NCI-H526 treated with DMSO at 0.1 percent for 48 hours (cell line): Measurements from ENCODE around the gene SPINK14.
A peak's percentile ranks its signal among the peaks of the same experiment; 100 is the strongest.

Source experiments
- DNase-seq: peaks from one replicate; lab custom pipeline; 2025; lab: John Stamatoyannopoulos, UW

SPINK14 gene

DNA sequence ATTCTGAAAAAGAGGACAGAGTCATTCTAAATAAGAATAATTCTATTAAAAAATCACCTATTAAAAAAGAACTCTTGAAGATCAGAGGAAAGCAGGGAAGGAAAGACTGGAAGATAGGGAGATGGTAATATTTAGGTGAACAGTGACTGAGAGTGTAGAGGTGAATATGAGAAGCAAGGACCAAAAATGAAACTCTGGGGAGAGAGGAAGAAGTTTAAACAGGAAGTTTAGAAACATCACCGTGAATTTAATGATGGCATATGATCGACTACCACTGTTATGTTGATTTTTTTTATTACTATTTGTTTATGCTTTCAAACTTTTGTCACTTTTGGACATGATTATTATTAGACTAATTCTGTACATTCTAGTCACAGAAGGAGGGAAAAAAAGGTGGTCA, 32.8 kb downstream of the SPINK14 start:
- DNase-seq: no peak

DNA sequence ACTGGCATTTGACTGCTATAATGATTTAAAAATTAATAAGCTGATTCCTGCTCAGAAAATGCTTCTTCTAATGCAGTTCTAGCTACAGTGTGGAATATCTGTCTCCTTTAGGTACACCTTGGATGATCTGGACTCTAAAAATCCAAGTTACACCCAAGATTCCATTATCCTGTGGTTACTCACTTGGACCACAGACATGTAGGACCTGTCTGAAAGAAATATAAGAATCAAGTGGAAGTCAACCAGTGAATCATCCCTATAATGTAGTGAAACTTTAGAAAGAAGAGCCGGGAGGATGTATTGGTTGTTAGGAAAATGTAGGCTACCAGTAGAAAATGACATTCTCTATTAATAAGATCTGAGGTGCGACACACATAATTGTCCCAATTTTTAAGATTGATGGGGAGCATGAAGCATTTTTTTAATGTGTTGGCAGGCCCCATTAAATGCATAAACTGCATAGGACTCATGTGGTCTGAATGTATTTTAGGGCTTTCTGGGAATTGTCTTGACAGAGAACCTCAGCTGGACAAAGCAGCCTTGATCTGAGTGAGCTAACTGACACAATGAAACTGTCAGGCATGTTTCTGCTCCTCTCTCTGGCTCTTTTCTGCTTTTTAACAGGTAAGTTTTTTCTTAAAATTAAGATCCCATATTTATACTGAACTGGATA, 34.3 kb downstream of the SPINK14 start, which contains the start of gene SPINK6:
Gene SPINK6, plus strand, starts transcription at position 512 of the 673 bp plus-strand sequence. Its CDS starts 55 bp downstream, at position 567.
- no peak for DNase-seq

DNA sequence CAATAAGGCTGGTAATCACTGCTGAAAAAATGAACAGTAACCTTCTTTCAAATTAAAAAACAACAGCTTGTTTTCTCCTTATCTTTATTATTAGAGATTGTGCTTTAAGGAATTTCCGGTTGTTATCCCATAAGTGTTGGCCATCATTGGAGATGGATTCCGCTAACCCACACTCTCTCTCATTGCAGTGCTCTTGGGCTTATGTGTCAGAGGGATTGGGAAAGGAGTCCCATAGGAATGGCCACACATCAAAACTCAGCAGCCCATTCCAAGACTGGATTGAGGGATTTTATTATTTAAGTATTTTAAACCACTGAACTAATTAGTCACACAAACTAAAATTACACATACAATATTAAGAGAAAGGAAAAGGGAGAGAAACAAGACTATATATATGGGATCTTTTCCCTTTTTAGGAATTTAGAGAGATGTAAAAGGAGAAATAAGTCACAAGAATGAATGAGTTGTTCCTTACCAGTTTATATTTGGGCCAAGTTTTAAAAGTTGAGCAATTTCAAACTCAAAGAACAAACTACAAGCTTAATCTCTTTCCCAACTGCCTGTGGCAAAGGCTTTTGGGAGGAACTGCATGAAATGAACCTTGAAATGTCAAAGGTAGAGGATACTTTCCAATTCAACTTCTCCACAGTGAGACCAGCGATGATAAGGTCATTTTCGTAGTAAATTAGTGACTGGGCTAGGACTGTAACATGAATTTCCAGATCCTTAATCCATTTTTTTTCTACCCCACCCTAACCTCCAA, 36.9 kb downstream of the SPINK14 start:
- no peak for DNase-seq

DNA sequence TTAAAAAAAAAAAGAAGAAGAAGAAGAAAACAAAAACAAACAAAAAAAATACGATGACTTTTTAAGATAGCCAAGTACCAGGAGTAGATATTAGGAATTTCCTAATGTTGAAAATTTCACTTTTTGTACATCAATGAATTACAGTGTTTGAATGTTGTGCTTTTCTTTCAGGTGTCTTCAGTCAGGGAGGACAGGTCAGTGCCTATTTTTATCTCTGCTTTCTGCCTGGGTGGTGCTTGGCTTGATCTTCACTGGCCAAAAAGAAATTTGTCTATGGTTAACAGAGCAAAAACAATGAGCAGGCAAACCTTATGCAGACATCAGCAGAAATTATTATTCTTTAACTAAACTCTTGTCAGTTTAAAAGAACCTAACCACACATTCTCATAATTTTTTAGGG, 37.5 kb downstream of the SPINK14 start:
- DNase-seq: no peak

DNA sequence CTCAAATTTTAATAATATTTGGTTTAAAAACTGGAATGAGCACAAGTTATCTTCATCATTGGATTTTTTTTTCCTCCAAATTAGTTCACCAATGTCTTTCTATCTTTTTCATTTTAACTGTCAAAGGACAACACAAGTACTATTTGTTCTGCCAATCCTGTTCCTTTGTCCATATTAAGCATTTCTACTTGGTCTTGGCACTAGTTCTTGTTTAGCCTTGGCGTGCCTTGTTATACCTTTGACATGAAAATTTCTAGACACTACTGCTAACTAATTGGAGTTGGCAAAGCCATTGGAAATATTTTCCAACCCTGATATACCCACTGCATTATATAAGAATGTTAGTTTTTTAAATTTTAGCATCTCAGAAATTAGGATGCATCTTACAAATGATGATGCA, 38.3 kb downstream of the SPINK14 start:
- no peak for DNase-seq

DNA sequence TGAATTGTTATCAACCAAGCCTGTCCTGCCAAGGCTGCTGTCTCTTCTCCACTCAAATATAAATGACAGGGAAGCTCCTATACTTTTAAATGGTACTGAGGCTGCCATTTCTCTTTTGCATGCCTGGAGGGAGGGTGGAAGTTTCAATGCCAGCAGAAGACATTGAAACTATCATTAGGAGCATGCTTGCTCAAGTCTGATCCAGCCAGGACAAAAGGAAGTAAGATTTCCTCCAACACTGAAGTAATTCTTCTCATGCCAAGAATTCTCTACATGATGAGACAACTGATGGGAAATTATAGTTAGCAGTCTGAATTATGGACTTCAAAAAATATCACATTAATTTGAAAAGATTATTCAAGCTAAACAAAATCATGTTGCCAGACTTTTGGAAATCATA, 39.9 kb downstream of the SPINK14 start:
- DNase-seq: no peak

DNA sequence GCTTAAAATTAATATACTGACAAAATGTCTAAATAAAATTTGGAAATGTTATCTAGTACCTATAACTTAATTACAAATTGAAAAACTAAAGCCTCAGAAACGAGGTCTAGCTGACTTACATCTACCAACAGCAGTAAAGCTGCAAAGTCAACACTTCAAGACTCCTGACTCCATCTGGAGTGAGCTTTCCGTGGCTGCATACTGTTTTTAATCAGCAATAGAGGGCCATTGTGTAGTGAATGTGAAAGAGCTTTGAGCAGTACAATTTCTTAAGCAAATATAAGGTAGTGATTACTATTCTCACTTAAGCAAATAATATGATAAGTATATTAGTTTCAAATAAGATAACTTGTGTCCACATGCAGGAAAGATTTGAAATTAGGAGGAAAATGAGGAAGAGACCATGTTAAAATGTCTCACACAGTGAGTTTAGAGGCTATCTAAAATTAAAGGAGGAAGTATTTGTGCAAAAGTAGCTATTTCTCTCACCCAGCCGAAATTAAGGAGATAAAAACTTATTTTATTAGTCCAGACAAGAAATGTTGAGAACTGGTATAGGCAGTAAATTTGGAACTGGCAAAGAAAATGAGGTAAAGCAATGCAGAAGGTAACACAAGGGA, 40.9 kb downstream of the SPINK14 start:
- peak; percentile 8 for DNase-seq

DNA sequence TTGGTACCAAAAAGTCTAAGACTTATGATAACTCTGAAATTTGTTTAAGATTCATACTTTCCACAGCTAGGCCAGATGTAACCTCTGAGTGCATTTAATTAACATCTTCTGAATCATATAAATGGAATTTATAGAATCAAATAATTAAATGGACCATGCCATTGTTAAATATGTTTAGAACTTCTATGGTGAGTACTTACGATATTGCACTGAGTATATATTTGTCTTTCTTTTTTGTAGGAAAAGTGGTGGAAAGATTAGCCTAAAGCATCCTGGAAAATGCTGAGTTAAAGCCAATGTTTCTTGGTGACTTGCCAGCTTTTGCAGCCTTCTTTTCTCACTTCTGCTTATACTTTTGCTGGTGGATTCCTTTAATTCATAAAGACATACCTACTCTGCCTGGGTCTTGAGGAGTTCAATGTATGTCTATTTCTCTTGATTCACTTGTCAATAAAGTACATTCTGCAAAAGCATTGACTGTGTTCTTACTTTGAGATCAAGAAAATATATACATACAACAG, 46.4 kb downstream of the SPINK14 start:
- no peak for DNase-seq

DNA sequence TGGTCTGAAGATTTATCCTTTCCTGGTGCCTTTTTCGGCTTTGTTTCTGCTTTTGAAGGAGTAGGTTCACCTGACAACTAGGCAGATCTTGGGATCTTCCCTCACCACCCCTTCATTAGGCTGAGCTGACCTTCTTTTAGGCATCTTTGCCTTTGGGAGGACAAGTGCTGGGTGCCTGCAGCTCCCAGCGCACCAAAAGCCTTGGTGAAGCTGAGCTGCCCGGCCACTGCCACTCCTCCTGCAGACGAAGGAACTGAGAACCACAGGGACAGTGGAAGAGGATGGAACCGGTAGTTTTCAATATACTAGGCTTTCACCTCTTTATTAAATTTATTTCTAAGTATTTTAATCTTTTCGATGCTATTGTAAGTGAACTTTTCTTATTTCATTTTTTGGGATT, 53.2 kb downstream of the SPINK14 start:
- DNase-seq: no peak

DNA sequence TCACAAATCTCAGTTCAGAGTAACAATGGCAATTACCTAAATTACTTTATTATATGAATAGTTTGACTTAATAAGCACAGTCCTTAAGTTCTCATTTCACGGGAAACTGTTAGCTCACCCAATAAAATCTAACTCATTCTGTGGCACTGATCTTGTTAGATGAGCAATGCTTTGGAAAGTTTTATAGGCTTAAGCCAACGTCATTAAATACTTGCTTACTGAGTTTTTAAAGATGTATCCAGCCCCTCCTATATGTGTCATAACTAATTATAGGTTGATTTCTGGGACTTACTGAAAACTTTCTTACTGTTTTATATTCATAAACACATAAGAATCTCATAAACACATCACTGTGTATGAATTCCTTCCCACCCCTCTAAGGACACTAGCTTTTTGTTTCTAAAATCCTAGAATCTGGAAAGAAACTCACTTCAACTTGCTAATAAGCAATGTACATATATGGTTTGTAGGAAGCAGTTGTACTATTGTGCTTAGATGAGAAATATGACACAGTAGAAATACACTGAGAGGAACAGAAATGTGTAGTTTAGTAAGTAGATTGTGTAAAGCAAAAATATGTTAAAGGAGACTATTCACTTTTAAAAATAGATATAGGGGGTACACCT, 55.9 kb downstream of the SPINK14 start:
- no peak for DNase-seq
